EL (cell line): ENCODE measurements around the gene EGLN1.
"Not testable (repeated sequence)": the region's sequence is repeated elsewhere in the genome, so short reads cannot be mapped to it uniquely, and the experiment has no call there.

Source experiments
- DNase-seq: peaks from one replicate; pipeline ENCODE4 v3.0.0-alpha.2; 2016

The EGLN1 gene

DNA sequence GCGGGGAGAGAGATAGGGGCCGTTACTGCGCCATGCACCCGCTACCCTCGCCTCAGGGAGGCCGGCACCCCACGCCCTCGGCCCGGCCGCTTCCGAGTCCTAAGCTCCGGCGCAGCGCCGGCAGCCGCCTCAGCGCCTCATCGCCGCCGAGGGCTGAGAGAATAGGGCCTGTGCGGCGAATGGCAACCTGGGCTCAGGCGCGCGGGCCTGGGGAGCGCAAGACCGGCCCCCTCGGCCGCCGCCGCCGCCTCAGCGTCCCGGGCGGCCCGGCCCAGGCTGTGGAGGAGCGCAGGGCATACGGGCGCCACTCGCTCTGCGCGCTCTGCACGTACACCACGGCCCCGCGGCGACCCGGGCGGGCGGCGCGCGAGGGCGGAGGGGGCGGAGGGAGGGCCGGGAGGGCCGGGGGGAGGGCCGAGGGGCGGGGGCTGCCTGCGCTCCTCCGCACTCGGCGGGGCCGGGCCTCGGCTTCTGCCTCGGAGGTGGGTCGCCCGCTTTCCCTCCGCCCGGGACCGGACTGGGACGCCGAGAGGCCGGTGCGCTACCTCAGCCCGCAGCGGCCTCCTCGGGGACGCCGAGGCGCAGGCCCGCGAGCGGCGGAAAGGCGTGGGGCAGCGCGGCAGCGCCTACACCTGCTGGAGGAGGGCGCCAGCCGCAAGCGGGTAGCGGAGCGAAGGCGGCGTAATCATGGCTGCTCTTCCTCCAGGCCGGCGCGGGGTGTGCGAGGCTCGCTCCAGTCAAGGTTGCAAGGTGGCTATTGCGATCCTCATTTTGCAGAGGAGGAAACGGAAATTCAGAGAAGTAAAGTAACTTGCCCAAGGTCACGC is at the start of gene EGLN1:
TSS of gene EGLN1 (minus strand) at position 317 of the 827 bp plus-strand sequence. CDS start 399 bp downstream, outside the sequence.
- peak; percentile 91 for DNase-seq

DNA sequence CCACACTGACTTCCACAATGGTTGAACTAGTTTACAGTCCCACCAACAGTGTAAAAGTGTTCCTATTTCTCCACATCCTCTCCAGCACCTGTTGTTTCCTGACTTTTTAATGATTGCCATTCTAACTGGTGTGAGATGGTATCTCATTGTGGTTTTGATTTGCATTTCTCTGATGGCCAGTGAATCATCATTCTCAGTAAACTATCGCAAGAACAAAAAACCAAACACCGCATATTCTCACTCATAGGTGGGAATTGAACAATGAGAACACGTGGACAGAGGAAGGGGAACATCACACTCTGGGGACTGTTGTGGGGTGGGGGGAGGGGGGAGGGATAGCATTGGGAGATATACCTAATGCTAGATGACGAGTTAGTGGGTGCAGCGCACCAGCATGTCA is 49.4 kb upstream of the EGLN1 start:
- DNase-seq, result not testable (repeated sequence)

DNA sequence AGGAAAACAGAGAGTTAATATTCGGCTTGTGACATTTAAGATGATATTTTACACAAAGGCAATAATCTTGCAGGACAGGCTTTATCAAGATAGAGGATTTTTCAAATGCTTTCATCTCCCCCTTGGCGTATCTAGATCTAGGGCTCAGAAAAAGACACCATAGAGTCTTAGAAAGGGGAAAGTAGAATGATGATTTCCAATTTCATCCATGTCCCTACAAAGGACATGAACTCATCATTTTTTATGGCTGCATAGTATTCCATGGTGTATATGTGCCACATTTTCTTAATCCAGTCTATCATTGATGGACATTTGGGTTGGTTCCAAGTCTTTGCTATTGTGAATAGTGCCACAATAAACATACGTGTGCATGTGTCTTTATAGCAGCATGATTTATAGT is 48.9 kb upstream of the EGLN1 start:
- not testable (repeated sequence) for DNase-seq

DNA sequence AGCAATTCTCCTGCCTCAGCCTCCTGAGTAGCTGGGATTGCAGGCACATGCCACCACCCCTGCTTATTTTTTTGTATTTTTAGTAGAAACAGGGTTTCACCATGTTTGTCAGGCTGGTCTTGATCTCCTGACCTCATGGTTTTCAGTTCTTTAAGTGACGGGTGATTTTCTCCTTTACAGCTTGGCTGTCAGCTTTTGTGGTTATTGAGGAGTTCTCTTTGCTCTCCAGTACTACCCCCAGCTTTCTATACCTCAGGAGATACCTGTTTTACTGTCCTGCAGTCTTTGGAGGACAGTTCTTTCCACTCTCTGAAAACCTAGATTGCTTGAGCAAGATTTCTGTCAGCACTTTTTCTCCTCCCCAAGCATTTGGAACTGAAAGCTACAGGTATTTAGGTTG is 45.9 kb upstream of the EGLN1 start:
- no peak for DNase-seq

DNA sequence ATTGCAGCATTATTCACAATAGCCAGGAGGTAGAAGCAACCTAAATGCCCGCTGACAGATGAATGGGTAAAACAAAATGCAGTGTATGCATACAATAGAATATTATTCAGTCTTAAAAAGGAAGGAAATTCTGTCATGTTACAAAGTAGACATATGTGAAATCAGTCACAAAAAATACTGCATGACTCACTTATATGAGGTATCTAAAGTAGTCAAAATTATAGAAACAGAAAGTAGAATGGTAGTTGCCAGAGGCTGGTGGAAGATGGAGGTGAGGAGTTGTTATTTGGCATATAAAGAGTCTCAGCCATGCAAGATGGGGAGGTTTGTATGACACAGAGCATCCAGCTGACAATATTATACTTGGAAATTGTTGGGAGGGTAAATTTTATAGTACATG is 43.0 kb upstream of the EGLN1 start:
- DNase-seq, result no peak

DNA sequence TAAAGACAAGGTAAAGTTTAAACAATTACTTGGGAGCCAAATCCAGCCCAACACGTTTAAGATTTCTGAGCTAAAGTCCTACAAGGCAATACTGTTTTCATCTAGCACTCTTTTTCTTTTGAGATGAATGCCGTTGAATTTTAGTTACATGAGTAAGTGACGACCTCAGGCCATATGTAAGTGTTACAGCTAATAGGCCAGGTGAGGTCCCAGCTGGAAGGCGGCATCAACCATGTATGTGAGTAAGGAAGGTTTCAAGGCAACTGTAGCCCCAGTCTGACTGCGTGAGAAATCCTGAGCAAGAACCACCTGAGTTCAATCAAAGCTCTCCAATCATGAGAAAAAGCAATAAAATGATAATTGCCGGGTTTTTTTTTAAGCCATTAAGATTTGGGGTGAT is 41.5 kb upstream of the EGLN1 start:
- no peak for DNase-seq

DNA sequence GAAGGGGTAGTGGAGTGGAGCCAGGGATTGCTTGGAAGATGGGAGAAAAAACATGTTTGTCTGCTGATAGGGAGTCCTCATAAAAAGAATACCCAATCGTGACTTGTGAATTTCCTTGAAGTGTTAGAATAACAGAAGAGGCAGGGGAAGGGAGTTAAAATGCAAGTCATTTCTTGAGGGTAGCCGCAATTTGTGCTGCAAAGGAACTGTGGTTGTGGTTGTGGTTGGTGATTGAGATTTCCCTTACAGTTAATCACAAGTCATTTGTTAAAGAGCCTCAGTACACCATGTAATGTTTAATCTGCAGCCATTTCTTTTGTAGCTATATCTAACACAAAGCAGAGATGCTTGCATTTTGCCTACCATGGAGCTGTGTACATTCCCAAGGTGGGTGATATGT is 38.5 kb upstream of the EGLN1 start:
- no peak for DNase-seq

DNA sequence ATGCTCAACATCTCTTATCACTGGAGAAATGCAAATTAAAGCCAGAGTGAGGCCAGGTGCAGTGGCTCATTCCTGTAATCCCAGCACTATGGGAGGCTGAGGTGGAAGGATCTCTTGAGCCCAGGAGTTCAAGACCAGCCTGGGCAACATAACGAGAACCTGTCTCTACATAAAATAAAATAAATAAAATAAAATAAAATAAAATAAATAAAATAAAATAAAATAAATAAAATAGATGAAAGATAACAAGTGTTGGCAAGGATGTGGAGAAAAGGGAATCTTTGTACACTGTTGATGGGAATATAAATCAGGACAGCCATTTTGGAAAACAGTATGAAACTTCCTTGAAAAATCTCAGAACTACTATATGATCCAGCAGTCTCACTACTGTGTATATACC is 37.4 kb upstream of the EGLN1 start:
- DNase-seq, result not testable (repeated sequence)

DNA sequence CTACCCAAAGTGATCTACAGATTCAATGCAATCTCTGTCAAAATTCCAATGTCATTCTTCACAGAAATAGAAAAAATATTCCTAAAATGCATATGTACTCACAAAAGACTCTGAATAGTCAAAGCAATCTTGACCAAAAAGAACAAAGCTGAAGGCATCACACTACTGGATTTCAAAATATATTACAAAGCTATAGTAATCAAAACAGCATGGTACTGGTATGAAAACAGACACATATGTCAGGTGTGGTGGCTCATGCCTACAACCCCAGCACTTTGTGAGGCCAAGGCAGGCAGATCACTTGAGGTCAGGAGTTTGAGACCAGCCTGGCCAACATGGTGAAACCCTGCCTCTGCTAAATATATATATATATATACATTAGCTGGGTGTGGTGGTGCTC is 35.9 kb upstream of the EGLN1 start:
- not testable (repeated sequence) for DNase-seq

DNA sequence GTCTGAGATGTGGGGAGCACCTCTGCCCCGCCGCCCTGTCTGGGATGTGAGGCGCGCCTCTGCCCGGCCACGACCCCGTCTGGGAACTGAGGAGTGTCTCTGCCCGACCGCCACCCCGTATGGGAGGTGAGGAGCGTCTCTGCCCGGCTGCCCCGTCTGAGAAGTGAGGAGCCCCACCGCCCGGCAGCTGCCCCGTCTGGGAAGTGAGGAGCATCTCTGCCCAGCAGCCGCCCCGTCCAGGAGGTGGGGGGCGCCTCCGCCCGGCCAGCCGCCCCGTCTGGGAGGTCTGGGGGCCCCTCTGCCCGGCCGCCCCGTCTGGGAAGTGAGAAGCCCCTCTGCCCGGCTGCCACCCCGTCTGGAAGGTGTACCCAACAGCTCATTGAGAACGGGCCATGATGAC is 32.0 kb upstream of the EGLN1 start:
- not testable (repeated sequence) for DNase-seq

DNA sequence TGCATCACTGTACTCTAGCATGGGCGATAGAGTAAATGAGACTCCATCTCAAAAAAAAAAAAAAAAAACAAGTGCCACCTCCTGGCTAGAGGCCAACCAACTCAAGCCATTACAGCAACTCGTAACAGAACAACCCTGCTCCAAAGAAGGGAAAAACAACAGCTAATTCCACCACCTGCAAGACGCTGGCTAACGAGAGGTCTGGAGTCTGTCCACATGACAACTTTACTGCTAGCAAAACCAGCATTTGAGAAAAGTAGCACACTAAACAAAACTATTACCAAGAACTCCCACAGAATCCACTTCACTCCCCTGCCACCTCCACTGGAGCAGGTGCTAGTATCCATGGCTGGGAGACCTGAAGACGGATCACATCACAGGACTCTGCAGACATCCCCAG is 24.1 kb upstream of the EGLN1 start:
- DNase-seq, result no peak

DNA sequence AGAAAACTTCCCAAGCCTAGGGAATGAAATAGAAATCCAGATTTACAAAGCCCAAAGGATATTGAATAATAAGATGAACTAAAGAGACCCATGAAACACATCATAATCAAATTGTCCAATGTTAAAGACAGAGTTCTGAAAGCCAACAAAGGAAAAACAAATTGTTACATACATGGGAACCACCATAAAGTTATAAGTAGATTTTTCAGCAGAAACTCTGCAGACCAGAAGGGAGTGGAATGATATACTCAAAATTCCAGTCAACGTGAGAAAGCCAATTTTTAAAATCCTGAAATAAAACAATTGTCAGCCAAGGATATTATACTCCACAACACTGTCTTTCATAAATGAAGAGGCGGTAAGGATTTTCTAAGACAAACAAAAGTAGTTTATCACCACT is 22.0 kb upstream of the EGLN1 start:
- DNase-seq, result no peak

DNA sequence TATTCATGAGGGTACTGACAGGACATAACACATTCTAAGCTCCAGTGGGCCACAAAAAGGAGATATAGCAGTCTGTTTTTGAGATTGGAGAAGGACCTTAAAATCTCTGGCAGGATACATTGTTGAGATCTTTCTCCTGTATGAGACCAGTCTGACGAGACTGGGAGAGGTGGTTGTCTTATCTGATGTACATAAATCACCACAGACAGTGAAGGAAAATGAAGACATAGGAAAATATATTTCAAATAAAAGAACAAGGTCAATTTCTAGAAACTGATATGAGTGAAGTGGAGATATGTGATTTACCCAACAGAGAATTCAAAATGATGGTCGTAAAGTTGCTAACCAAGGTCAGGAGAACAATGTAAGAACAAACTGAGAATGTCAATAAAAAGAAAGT is 21.3 kb upstream of the EGLN1 start:
- DNase-seq, result no peak

DNA sequence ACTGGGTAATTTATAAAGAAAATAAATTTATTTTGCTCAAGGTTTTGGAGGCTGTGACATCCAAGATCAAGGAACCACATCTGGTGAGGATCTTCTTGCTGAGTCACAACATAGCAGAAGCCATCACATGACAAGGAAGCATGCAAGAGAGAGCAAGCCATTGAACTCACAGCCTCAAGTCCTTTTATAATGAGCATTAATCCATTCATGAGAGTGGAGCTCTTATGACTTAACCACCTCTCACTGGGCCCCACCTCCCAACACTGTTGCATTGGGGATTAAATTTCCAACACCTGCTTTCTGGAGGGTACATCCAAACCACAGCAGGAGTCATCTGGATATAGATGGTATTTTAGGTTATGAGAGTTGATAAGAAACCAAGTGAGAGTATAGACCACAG is 20.6 kb upstream of the EGLN1 start:
- peak; percentile 31 for DNase-seq

DNA sequence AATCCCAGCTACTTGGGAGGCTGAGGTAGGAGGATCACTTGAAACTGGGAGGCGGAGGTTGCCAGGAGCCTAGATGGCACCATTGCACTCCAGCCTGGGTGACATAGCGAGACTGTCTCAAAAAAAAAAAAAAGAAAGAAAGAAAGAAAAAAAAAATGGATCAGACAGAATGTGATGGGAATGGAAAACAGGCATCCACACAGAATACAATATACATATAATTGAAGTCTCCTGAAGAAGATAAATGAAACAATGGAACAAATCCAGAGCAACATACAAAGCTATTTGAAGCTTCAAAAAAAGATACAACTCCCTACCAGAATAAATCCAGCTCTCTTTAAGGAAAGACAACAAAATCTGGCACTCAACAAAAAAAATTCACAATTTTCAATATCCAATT is 10.9 kb upstream of the EGLN1 start:
- no peak for DNase-seq

DNA sequence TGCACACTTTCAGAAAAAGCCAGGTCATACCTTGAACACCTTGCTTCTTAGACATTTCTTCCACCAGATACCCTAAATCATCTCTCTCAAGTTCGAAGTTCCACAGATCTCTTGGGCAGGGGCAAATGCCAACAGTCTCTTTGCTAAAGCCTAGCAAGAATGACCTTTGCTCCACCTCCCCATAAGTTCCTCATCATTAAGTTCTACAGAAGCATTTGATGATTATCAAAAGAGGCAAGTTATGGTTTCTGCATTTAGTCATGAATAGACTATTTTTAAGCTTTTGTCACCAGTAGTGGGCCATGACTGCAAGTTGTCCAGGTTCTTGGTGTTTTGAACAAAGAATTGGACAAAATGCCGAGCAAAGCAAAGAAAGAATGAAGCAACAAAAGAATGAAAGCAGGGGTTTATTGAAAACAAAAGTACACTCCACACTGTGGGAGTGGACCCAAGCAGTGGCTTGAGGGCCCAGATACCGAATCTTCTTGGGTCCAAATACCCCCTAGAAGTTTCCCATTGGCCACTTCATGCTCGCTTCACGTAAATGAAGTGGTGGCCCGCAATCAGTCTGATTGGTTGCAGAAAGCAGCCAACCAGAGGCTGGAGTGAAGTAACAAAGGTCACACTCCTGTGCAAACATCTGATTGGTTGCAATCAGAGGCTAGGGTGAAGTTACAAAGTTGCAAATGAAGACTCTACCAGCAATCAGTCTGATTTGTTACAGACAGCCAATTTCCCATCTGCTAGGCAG is 9.8 kb upstream of the EGLN1 start:
- no peak for DNase-seq

DNA sequence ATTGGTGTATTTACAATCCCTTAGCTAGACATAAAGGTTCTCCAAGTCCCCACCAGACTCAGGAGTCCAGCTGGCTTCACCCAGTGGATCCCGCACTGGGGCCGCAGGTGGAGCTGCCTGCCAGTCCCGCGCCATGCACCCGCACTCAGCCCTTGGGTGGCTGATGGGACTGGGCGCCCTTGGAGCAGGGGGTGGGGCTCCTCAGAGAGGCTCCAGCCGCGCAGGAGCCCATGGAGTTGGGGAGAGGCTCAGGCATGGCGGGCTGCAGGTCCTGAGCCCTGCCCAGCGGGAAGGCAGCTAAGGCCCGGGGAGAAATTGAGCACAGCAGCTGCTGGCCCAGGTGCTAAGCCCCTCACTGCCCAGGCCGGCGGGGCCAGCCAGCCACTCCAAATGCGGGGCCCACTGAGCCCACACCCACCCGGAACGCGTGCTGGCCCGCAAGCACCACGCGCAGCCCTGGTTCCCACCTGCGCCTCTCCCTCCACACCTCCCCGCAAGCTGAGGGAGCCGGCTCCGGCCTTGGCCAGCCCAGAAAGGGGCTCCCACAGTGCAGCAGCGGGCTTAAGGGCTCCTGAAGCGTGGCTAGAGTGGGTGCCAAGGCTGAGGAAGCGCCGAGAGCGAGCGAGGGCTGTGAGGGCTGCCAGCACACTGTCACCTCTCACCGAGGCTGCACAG is 8.7 kb upstream of the EGLN1 start:
- not testable (repeated sequence) for DNase-seq

DNA sequence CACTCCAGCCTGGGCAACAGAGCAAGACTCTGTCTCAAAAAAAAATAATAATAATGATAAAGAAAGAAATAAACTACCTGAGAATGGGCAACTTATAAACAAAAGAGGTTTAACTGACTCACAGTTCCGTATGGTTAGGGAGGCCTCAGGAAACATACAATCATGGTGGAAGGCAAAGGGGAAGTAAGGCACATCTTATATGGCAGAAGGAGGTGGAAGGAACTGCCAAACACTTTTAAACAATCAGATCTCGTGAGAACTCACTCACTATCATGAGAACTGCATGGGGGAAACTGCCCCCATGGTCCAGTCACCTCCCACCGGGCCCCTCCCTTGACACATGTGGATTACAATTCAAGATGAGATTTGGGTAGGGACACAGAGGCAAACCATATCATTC is 6.3 kb upstream of the EGLN1 start:
- DNase-seq, result no peak

DNA sequence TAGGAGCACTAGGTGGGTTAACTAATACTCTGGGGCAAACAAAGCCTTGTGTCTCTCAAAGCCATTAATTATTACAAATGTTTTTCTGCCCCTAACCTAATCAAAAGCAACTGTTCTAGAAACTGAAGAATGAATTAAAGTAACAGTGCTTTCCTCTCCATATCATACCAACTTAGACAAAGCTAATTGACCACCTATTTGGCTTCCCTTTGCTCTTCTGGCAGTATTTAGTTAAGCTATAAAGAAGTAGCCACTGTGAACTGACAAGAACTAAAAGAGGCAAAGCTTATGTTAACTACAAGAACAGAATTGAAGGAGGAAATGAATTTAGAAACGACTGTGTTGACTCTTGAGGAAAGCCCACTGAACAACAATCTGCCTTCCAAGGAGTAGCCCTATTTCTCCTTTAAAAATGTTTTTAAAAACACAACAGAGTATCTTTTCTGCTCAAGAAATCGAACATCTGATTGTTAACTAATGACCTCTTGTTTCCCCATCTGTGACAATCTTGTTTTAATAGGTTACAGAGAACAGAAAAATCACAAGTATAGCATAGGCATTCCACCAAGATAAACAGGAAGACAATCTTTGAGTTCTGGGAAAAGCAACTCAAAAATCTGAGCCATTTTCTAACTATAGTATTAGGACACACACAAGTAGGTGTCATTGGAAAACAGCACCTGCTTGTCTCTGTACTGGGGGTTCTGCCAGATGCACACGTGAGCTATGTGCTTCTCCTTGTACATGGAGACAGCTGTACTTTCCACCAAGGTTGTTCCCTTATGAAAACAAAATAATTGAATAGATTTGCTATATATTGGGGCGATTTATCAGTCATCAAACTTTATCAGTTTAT is 3.1 kb upstream of the EGLN1 start:
- DNase-seq, result no peak

DNA sequence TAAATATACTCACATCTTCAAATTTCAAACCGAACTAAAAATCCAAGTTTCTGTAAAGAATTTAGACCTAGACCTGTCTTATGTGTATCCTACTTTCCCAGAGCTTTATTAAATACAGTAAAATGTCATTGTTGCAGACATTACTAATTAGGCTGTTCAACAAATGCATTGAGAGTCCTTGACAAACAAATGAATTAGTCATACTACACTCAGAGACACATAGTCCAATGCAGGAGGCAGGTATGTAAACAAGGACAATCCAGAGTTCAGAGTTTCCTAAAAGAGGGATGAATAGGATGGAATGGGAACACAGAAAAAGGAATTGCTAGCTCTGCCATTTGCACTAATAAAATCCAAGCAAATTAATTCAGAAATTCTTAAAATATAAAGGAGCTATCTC is 1.6 kb upstream of the EGLN1 start:
- DNase-seq, result no peak

DNA sequence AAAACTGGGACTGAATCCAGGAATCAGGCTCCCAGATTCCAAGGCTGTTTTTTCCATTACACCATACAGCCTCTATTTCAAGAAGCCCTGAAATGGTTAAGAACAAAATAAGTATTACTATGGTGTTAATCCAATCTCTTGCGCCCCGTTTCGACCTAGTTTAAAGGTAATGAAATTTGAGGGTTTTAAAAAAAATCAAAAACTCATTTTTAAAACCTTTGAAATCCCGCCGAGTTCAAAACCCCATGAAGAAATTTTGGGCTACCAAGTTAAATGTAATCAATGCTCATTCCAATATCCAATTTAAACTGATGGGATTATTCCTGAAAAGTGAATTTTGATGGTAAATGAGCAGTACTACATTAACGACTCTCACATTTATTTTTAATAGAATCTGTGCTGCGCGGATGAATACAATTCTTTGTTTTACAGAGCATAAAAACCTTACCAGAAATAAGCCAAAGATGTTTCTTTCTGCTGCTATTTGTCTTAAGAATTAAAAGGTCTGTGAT is 767 bp upstream of the EGLN1 start:
- DNase-seq, result no peak

DNA sequence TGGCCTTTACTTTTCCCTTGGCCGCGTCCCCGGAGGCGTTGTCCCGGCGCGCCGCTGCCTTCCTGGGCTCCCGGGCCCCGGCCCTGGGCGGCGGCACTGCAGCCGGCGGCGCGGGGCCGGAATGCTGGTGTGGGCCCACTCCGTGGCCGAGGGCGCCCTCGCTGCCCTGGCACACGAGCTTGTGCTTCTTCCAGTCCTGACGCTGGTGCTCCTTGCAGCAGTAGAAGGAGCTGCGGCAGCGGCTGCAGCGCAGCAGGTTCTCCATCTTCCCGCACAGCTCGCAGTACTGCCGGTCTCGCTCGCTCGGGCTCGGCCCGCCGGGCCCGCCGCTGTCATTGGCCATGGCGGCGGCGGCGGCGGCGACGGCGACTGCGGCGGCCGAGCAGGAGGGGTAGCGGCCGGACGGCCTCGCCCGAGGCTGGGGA is 529 bp downstream of the EGLN1 start:
- peak; percentile 49 for DNase-seq
